ENCODE measurements around the gene CNTFR.

Gene CNTFR

GRCh38 chr9:34507556-34507955, 82.0 kb downstream of the CNTFR start:
- no peak for DNase-seq (ENCODE audit: low read depth)

DNA sequence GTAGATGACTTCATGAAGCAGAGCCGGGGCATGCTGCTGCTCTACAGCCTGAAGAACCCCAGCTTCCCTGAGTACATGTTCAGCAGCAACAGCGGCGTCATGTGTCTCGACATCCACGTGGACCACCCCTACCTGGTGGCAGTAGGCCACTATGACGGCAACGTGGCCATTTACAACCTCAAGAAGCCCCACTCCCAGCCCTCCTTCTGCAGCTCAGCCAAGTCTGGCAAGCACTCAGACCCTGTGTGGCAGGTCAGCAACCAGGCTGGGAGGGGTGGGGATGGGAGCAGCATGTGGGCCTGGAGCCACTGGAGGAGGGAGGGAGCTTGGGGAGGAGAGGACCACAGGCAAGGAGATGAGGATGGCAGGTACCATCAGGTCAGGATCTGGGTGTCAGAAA, 82.9 kb downstream of the CNTFR start:
- DNase-seq (ENCODE audit: low read depth): no peak

- DNase-seq (ENCODE audit: low read depth): no peak
Measured at GRCh38 chr9:34505370-34506120, 84.0 kb downstream of the CNTFR start.

GRCh38 chr9:34503406-34503805, 86.1 kb downstream of the CNTFR start:
- no peak for DNase-seq (ENCODE audit: low read depth)

GRCh38 chr9:34502891-34503290, 86.6 kb downstream of the CNTFR start:
- no peak for DNase-seq (ENCODE audit: low read depth)

DNA sequence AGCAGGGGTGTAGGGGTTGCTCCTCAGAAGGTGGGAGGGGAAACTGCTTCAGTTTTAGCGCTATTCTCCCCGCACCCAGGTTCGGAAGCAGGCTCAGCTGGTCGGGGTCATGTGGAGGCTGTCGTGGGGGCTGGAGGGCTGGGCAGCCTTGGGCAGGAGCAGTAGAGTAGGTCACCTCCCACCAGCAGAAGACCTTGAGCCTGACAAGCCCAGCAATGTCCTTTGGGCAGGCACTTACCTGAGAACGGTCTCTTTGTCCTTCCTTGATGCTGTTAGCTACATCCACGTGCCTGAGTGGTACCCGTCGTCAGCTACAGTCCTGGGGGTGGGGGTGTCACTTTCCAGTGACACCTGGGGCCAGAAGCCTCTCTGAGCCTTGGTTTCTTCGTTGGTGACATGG, 87.1 kb downstream of the CNTFR start:
- DNase-seq (ENCODE audit: low read depth): no peak

DNA sequence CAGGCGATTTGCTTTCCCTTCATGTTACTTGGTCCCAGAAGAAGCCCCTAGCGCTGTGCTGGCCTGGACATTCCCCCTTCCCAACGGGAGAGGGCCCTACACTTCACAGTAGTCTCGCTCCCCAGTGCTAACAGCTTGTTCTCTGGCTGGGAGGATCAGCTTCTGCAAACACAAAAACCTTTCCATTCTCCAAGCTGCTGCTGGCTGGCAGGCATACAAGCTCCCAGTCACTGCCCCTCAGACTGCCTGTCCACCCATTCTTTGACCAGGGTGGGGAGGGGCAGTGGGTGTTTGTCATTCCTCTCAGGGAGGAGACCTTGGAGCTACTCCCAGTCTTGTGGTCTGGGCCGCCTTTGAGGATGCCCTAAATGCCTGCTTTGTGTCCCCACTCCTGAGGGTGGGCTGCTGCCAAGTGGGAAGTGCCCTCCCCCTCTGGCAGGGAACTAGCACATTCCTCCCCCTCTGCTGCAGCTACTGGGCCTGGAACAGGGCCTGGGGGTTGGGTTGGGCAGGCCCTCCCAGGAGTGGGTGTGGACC, 87.6 kb downstream of the CNTFR start:
- DNase-seq (ENCODE audit: low read depth): no peak

All from CMK (cell line).